Activated naive CD8-positive, alpha-beta T cell treated with anti-CD3 and anti-CD28 coated beads, Interleukin-2, amount 50 U/mL, for 16 hours (primary cell): ENCODE data around the gene BRK1.
"Not testable (repeated sequence)": the region's sequence is repeated elsewhere in the genome, so short reads cannot be mapped to it uniquely, and the experiment has no call there.

Experiments
- DNase-seq: peaks from one replicate; pipeline ENCODE4 v3.0.0-alpha.2; 2020; ENCODE audit warnings: low read depth, low spot score

The BRK1 gene

DNA sequence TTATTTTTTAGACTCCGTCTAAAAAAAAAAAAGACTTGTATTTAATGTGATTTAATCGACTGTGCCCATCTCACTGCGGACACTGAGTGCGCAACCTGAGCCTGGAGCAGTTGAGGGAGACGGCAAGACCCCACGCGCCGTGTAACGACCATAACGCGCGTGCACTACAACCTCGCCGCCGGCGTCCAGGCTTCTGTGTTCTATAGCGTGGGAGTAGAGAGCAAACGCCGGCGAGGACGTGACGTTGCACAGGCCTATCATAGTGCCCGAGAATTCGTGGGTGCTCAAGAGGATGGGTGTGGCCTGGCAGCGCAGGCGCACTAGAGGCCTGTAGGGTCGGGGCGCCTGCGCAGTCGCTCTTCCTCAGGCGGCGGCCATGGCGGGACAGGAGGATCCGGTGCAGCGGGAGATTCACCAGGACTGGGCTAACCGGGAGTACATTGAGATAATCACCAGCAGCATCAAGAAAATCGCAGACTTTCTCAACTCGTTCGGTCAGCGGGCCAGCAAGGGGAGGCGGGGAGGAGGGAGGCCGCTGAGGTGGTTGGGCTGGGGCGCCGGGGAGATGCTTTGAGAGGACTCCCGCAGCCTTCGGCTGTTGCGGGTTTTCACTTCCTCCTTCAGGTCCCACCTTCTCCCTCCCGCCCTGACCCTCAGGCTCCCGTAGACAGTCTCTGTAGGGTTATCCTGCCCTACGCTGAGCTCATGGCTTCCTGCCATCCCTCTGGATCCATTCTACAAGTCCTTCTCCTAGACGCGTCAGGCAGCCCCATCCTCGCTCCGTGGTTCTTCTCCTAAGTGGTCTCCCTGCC, at the start of gene BRK1:
TSS of gene BRK1 (plus strand) at position 350 of the 812 bp plus-strand sequence. CDS start at position 377, 27 bp downstream.
- DNase-seq: peak; percentile 89

DNA sequence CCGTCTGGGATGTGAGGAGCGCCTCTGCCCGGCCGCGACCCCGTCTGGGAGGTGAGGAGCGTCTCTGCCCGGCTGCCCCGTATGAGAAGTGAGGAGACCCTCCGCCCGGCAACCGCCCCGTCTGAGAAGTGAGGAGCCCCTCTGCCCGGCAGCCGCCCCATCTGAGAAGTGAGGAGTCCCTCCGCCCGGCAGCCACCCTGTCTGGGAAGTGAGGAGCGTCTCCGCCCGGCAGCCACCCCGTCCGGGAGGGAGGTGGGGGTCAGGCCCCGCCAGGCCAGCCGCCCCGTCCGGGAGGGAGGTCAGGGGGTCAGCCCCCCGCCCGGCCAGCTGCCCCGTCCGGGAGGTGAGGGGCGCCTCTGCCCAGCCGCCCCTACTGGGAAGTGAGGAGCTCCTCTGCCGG, 45.4 kb upstream of the BRK1 start:
- DNase-seq: not testable (repeated sequence)

DNA sequence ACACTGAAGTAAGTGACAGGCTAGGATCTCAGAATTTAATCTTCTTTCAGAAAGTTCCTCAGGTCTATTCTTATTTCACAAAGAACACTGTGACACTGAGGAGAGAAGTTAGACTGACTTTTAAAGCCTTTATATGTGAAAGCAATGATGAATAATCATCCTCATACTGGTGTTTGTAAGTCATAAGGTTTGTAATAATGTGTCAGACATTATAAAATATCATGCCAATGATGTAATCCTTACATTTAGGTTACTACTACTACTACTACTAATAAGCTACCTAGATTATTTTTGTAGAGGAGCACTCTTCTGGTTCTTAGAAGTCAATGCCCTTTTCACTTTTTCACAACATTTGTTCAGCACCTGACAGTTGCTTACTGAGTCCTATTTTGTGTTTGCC, 40.8 kb upstream of the BRK1 start:
- DNase-seq: no peak

DNA sequence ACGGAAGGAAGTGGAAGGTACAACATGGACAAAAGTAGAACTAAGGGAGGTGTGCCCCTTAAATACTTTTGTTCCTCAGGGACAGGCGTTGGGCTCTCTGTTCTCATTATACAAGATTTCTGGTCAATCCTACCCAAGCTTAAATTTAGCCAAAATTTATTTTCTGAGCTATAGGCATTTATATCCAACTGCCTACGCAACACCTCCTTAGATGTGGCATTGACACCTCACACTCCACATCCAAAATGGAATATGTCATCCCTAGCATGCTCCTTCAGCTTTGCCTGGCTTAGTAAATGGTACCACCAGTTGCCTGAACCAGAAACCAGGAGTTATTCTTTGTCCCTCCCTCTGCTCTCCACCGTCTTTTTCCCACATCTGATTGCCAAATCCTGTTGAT, 33.6 kb upstream of the BRK1 start:
- DNase-seq: no peak

DNA sequence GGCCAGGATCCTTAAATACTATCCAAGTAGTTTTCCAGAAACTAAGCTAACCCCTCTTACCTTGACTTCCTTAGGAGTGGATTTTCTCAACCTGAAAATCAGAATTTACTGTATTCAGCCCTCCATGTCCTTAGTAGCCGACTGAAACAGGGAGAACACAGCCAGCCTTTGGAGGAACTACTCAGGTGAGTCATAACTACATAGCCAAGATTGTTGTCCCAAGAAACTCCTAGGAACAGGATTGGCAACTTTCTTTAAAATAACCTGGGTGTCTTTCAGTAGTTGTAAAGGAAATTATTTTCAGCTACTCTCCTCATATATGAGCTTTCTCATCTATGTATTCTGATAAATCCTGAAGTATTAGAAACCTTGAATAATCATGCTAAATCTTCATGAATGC, 29.7 kb upstream of the BRK1 start:
- DNase-seq: no peak

DNA sequence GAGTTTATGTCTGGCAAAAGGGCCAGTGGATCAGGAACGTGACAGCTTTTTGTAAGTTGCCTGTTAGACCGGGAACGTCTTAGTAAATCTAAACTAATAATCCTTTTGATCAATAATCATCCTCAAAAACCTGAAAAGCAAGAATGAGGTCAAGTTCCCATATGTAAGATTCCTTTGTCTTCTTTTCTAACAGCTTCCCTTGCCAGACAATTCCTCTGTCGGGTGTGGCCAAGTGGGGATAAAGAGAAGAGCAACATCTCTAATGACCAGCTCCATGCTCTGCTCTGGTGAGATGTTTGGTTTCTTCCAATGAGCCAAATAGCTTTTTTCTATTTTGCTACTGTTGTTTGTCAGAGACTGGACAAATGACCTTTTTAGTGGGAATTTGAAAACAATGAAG, 27.2 kb upstream of the BRK1 start:
- DNase-seq: no peak

DNA sequence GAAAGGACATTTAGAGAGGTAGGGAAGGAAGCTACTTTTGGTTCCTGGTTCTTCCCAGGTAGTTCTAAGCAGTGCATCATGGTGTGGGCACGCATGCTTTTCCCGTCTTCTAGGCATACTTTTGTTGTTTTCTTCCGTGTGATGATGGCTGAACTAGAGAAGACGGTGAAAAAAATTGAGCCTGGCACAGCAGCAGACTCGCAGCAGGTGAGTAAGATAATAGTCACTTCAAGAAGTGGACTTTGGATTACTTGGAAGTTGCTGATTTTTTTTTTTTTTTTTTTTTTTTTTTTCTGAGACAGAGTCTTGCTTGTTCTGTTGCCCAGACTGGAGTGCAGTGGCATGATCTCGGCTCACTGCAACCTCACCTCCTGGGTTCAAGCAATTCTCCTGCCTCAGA, 25.3 kb upstream of the BRK1 start:
- DNase-seq: no peak

DNA sequence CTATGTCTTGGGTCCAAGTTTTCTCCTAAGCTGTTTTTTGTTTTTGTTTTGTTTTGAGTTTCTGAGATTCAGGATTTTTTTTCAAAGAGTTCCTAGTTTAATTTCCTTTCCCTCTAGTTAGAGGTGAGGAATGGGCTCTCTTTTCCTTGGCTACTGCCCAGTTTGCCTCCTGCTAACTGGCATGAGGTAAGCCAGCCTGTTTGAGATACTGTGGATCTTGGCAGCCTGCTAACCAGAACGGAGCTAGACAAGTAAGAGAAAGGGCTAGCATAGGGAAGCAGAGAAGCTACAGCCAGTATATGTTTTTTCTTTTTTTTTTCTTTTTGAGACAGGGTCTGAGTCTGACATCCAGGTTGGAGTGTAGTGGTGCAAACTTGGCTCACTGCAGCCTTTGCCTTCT, 24.7 kb upstream of the BRK1 start:
- not testable (repeated sequence) for DNase-seq

DNA sequence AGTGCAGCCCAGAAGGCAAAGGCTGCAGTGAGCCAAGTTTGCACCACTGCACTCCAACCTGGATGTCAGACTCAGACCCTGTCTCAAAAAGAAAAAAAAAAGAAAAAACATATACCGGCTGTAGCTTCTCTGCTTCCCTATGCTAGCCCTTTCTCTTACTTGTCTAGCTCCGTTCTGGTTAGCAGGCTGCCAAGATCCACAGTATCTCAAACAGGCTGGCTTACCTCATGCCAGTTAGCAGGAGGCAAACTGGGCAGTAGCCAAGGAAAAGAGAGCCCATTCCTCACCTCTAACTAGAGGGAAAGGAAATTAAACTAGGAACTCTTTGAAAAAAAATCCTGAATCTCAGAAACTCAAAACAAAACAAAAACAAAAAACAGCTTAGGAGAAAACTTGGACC, 24.1 kb upstream of the BRK1 start:
- DNase-seq: not testable (repeated sequence)

DNA sequence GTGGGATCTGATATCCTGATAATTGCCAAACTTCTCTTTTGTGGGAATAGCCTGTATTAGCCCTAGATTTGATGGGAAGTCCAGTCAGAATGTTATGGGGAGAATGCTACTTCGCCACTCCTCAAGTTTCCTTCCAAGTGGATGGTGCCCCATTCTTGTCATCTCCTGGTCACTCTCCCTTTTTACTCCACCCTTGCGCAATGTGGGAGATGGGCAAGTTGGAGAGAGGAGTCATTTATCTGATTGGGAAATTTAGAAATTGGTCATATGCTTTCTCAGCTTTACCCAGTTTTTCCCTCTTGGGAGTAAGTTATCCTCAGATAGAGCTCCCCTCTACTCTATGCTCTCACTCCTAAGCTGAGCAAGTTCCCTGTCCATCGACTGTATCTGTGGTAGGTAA, 21.8 kb upstream of the BRK1 start:
- DNase-seq: no peak

DNA sequence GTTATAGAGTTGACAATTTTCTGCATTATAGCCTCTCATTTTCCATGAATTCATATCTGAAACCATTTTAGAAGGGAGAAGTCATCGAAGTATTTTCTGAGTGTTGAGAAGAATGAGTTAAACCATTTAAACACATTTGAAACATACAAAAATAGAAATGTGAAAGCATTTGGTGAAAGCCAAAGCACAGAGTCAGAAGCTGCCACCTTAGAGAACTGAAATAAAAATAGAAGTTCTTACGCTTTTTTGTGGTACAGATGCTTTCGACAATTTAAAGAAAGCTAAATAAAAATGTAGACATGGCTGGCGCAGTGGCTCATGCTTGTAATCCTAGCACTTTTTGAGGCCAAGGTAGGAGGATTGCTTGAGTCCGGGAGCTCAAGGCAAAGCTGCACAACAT, 16.4 kb upstream of the BRK1 start:
- DNase-seq: no peak

DNA sequence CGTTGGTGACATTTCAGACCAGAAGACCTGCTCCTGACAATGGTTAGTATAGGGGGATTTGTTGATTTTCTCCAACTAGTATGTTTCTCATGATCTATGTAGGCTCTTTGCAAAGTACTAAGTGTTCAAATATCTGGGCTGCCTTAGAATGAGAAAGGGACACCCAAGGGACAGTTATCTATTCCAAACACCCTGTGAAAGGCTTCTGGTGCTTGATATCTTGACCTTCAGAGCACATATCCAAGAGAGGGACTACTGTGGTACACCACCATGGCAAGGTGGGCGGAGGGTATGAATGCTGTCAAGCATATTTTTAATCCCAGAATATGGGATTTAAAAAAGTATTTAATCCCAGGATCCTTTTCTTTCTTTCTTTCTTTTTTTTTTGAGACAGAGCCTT, 8.6 kb upstream of the BRK1 start:
- no peak for DNase-seq

DNA sequence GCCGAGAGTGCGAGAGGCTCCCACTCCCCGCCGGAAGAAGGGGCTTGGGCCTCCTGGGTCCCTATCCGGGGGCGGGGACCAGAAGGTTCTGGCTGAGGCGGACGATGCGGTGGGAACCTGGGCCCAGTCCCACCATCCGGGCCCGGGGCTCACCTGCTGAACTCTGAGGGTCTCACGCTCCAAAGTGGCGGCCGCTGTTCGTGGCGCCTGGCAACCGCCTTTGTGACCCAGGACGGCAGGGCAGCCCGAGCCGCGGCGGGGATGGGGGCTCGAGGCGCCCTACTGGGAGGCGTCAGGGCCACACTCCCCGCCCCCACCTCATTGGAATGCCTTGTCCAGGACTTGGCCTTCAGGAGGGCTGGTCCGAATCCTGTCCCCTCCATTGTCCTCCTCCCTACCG, 7.4 kb upstream of the BRK1 start, which contains the start of gene FANCD2OS:
TSS of gene FANCD2OS (minus strand) at position 165 of the 400 bp plus-strand sequence. CDS start 3,481 bp downstream, outside the sequence.
- DNase-seq: no peak

DNA sequence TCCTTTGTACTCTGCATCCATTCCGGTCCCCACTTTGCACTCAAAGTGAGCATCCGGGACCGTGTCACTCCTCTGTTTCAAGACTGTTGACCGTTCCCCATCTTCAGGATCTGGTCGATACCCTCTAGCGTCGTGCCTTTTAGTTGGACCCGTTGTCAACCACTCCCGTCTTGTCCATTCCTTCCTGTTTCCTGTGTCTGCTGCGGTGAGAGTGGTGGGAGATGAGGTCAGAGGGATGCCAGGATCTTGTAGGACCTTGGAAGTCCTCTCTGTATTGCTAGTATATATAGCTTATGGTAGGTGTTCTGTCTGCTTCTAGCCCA, 624 bp downstream of the BRK1 start:
- DNase-seq: no peak

DNA sequence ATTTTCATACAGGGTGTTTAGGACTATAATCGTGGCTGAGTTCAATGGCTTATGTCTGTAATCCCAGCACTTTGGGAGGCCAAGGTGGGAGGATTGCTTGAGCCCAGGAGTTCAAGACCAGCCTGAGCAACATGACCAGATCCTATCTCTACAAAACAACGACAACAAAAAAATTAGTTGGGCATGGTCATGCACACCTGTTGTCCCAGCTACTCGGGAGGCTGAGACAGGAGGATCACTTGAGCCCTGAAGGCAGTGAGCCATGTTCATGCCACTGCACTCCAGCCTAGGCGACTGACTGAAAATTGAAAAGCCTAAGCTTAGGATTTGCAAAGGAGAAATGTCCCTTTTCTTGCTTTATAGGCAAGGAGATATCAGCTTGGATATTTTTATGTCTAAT, 1.5 kb downstream of the BRK1 start:
- no peak for DNase-seq

DNA sequence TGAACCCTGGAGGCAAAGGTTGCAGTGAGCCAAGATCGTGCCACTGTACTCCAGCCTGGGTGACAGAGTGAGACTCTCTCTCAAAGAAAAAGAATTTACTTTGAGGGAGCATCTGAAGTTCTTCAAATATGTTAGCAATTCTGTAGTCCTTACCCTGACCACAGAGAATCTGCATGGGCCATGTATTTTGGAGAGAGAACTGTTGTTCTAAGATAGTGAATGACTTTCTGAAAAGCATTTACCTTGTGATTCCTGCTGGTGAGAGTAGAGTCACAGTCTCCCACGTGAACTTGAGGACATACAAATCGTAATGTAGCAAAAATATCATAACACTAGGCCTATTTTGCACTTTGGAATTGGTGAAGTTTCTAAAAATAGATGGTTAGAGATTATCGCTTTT, 3.9 kb downstream of the BRK1 start:
- no peak for DNase-seq

DNA sequence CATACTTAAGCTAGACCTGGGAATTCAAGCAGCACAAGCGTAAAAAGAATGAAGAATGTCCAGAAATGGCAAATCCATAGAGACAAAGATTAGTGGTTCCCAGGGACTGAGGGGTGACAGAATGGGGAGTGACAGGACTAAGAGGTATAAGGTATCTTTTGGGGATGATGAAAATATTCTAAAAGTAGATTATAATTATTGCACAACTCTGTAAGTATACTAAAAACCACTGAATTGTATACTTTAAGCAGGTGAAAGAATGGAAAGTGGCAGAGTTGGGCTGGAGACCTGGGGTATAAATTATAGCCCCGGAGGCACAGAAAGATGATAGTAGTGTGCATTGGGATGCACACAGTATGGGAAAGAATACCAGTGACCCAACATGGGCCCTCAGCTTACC, 5.6 kb downstream of the BRK1 start:
- DNase-seq: no peak

DNA sequence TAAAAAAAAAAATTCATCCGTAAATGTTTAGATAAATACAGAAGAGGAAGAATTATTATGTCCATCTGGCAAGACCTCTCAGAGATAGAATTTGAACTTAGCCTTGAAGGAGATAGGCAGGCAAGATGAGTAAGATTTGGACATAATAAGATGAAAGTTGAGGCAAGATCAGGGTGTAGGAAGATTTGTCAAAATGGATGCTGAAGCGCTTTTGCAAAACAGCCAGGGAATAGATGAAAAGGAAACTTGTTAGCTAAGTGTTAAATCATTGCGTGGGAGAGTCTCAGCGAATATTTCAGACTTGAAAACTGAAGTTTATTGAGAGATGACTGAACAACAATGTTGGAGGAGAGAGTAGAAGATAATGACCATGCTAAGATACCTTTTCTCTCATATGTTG, 7.2 kb downstream of the BRK1 start:
- no peak for DNase-seq

DNA sequence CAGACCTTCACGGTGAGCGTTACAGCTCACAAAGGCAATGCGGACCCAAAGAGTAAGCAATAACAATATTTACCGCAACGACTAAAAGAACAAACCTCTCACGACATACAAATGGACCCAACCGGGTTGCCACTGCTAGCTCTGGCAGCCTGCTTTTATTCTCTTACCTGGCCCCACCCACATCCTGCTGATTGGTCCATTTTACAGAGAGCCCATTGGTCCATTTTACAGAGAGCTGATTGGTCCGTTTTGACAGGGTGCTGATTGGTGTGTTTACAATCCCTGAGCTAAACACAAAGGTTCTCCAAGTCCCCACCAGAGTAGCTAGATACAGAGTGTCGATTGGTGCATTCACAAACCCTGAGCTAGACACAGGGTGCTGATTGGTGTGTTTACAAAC, 20.4 kb downstream of the BRK1 start:
- DNase-seq: not testable (repeated sequence)

DNA sequence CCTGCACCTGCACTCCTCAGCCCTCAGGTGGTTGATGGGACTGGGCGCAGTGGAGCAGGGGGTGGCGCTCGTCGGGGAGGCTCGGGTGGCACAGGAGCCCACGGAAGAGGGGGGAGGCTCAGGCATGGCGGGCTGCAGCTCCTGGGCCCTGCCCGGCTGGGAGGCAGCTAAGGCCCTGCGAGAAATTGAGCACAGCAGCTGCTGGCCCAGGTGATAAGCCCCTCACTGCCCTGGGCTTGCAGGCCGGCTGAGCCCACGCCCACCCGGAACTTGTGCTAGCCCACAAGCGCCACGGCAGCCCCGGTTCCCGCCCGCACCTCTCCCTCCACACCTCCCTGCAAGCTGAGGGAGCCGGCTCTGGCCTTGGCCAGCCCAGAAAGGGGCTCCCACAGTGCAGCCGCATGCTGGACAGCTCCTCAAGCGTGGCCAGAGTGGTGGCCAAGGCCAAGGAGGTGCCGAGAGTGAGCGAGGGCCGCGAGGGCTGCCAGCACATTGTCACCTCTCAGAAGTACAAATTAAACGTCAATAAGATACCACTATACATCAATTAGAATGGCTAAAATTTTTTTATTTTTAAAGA, 21.0 kb downstream of the BRK1 start:
- DNase-seq: no peak

DNA sequence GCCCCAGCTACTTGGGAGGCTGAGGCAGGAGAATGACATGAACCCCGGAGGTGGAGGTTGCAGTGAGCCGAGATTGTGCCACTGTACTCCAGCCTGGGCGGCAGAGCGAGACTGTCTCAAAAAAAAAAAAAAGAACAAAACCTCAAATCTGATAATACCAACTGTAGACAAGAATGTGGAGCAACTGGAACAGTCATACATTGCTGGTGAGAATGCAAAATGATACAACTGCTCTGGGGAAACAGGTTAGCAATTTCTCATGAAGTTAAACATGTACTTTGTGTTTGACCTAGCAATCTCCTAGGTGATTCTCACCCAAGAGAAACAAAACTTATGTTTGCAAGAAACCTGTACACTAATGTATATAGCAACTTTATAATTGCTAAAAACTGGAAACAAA, 21.7 kb downstream of the BRK1 start:
- DNase-seq: no peak

DNA sequence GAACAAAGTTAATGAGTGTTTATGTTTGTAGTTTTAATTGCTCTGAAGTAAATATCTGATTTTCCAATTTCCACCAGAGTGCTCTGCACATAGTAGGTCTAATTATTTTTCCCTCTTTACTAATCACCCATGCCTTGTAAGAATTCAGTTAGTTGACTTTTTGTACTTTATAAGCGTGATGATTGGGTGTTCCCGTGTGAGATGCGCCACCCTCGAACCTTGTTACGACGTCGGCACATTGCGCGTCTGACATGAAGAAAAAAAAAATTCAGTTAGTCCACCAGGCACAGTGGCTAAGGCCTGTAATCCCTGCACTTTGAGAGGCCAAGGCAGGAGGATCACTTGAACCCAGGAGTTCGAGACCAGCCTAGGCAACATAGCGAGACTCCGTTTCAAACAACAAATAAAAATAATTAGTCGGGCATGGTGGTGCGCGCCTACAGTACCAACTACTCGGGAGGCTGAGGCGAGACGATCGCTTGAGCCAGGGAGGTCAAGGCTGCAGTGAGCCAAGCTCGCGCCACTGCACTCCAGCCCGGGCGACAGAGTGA, 25.6 kb downstream of the BRK1 start:
- no peak for DNase-seq
